HG03108 (cell line): ENCODE data around the gene NPEPL1.

ENCODE experiments used
- ATAC-seq: cut with Tn5 transposase; IDR thresholded peaks from one replicate; pipeline ENCODE4 v1.9.1; 2021; ENCODE audit warnings: moderate library complexity; ENCODE audit not compliant: unreplicated experiment

Gene NPEPL1

GRCh38 chr20:58700121-58700821 is 7.7 kb downstream of the NPEPL1 start:
- no peak for ATAC-seq

GRCh38 chr20:58700823-58701222 is 8.2 kb downstream of the NPEPL1 start:
- no peak for ATAC-seq

GRCh38 chr20:58701431-58702160 is 9.0 kb downstream of the NPEPL1 start:
- ATAC-seq: no peak

GRCh38 chr20:58702161-58702510 is 9.5 kb downstream of the NPEPL1 start:
- no peak for ATAC-seq

GRCh38 chr20:58702859-58703648 is 10.5 kb downstream of the NPEPL1 start:
- ATAC-seq: no peak

- no peak for ATAC-seq
Measured at GRCh38 chr20:58703765-58704371, 11.3 kb downstream of the NPEPL1 start.

- ATAC-seq: no peak
Measured at GRCh38 chr20:58705208-58705926, 12.8 kb downstream of the NPEPL1 start.

GRCh38 chr20:58706150-58706892 is 13.7 kb downstream of the NPEPL1 start:
- no peak for ATAC-seq

- ATAC-seq: no peak
Measured at GRCh38 chr20:58706975-58707681, 14.5 kb downstream of the NPEPL1 start.

GRCh38 chr20:58707770-58708169 is 15.2 kb downstream of the NPEPL1 start:
- no peak for ATAC-seq

GRCh38 chr20:58708246-58708931 is 15.8 kb downstream of the NPEPL1 start:
- ATAC-seq: no peak

- no peak for ATAC-seq
Measured at GRCh38 chr20:58709013-58709702, 16.6 kb downstream of the NPEPL1 start.

- no peak for ATAC-seq
Measured at GRCh38 chr20:58709703-58710039, 17.1 kb downstream of the NPEPL1 start.

- ATAC-seq: no peak
Measured at GRCh38 chr20:58710481-58711265, 18.1 kb downstream of the NPEPL1 start.

GRCh38 chr20:58711266-58712051 is 18.9 kb downstream of the NPEPL1 start:
- ATAC-seq: no peak

GRCh38 chr20:58712151-58712791 is 19.7 kb downstream of the NPEPL1 start:
- no peak for ATAC-seq
